ENCODE results near the gene PROKR2.

The PROKR2 gene

GRCh38 chr20:5282561-5282960 lies 34.2 kb downstream of the PROKR2 start:
- no peak for DNase-seq (ENCODE audit: low spot score)

GRCh38 chr20:5279661-5280060 lies 37.1 kb downstream of the PROKR2 start:
- no peak for DNase-seq (ENCODE audit: low spot score)

DNA sequence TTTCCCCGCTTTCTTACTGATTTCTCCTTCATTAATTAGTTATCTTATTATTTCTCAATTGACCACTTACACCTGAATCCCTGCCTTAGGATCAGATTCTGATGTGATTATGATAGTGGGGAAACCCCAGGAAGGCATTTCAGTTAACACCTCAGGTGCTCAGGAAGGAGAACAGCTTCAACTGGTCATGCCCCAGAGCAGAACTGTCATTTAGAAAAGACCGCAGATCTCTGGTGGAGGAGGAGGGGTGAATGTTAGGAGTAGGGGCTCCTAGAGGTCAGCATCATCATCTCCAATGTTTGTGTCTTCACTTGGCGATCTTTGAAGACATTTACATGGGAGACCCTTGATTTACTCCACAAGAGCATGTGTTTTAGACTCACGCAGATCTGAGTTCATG lies 44.5 kb downstream of the PROKR2 start:
- DNase-seq (ENCODE audit: low spot score) = no peak

DNA sequence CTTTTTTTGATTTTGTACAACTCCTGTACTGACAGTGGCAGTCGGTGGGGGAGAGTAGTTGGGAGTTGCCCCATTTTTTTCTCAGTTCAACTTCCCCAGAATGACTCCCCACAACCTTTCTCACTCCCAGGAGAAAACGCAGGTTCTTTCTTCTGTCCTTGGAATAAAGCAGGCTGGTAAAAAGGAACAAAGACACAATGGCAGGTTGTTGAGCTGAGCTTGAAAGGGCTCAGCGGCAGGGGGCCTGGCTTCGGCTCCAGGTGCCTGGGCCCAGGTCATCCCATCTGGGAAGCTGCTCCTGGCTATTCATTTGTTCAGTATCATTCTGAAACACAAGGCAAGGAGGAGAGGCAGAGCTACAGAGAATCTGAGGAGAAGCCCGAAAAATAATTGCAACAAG lies 46.2 kb downstream of the PROKR2 start:
- no peak for DNase-seq (ENCODE audit: low spot score)

DNA sequence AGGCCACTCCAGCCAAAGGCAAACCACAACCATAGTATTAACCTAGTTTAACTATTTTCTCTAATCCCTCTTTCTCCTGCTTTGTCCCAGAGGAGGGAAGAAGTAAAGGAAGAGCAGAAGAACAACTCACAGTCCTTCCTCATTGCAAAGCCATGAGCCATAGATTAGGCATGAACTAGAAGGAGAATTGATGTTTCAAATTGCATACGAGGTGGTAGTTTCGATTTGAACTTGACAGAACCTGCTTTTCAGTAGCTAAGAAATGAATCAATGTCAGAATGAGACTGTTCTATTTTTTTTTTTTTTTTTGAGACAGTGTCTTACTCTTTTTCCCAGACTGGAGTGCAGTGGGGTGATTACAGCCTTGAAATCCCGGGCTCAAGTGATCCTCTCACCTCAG lies 48.3 kb downstream of the PROKR2 start:
- DNase-seq (ENCODE audit: low spot score) = no peak

- DNase-seq (ENCODE audit: low spot score) = no peak
Measured at GRCh38 chr20:5267092-5267491, 49.7 kb downstream of the PROKR2 start.
